Suprapubic skin (tissue), 4 donors: Measurements from ENCODE around the gene RCBTB2. TPM values are rescaled to one million over a fixed set of nuclear protein-coding genes. Genes with fewer than 3 reads are reported as not detected.

Source experiments
- DNase-seq, 2 donors: peaks; one replicate each; pipeline ENCODE4 v3.0.0-alpha.2; 2019; ENCODE audit warnings: low spot score in 2 of 2
- H3K27ac ChIP-seq: fragments of 200-600 bp; sonication (generic); one replicate; pipeline ENCODE4 v1.5.1; 2019
- H3K27me3 ChIP-seq: fragments of 200-600 bp; sonication (generic); one replicate; pipeline ENCODE4 v1.5.1; 2019
- H3K36me3 ChIP-seq: fragments of 200-600 bp; sonication (generic); one replicate; pipeline ENCODE4 v1.5.1; 2019
- H3K4me1 ChIP-seq: fragments of 200-600 bp; sonication (generic); one replicate; pipeline ENCODE4 v1.5.1; 2019
- H3K4me3 ChIP-seq: fragments of 200-600 bp; sonication (generic); one replicate; pipeline ENCODE4 v1.5.1; 2019; ENCODE audit warnings: mild to moderate bottlenecking
- H3K9me3 ChIP-seq: fragments of 200-600 bp; sonication (generic); one replicate; pipeline ENCODE4 v1.5.1; 2019
- EP300 ChIP-seq: sonication (generic); formaldehyde crosslinking; IDR thresholded peaks from one replicate; pipeline ENCODE4 v1.6.1; 2017; ENCODE audit warnings: antibody characterized with exemption
- POLR2A ChIP-seq, 2 donors: fragments of 450-650 bp; IDR thresholded peaks; one replicate each; pipeline ENCODE4 v1.6.1; 2017; ENCODE audit warnings: antibody characterized with exemption in 2 of 2, mild to moderate bottlenecking in 2 of 2, moderate library complexity in 2 of 2
- POLR2AphosphoS5 ChIP-seq, 3 donors: sonication (generic); formaldehyde crosslinking; IDR thresholded peaks; one replicate each; pipeline ENCODE4 v1.6.1; 2017; ENCODE audit warnings: antibody characterized with exemption in 3 of 3
- WGBS: methylation state at CpG from one replicate; pipeline ENCODE4 v1.1.5; 2018; 5-methylcytosine and 5-hydroxymethylcytosine counted together
- total RNA-seq, 4 donors: library from RNA; depleted of rRNA; stranded (reverse); fragments of >200 nt; gene quantifications; one replicate each; pipeline ENCODE4 v1.1.0, GENCODE V29; 2016
- TF ChIP-seq, protein P1 (sequence below), 2 donors: fragments of 200-600 bp in 1 of 2; fragments of 450-650 bp in 1 of 2; sonication (generic) in 1 of 2; IDR thresholded peaks; one replicate each; pipeline ENCODE4 v1.5.1; 2016 to 2019; ENCODE audit warnings: antibody characterized with exemption in 2 of 2, mild to moderate bottlenecking in 1 of 2, moderate library complexity in 1 of 2

The RCBTB2 gene
- total RNA-seq, 4 donors from 2014 or later: 2.9 to 5.8 (median 4.4) TPM

DNA sequence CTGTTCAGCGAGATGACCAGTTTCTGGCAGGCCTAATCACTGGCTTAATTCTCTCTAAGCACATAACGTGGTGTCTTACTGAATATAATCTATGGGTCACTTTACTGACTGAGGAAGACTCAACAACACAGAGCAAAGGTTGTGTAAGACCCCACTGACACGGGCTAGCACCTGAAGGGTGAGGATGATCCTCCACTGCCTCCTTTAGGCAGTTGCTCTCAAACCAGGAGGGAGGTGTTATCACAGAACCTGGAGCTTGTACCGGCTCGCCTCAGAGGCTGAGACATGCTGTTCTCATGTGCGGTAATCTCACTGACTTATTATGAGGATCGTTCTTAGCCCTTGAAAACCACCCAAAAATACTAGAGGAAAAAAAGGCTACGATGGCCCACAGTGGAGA is 28.3 kb downstream of the RCBTB2 start:
- H3K9me3 ChIP-seq: no peaks in the 10 kb centered on the region
- H3K4me3 ChIP-seq: no peak overlapping the region
- WGBS: 80% methylated on average over 8 of the region's 8 CpGs
- TF ChIP-seq, protein P1, sequence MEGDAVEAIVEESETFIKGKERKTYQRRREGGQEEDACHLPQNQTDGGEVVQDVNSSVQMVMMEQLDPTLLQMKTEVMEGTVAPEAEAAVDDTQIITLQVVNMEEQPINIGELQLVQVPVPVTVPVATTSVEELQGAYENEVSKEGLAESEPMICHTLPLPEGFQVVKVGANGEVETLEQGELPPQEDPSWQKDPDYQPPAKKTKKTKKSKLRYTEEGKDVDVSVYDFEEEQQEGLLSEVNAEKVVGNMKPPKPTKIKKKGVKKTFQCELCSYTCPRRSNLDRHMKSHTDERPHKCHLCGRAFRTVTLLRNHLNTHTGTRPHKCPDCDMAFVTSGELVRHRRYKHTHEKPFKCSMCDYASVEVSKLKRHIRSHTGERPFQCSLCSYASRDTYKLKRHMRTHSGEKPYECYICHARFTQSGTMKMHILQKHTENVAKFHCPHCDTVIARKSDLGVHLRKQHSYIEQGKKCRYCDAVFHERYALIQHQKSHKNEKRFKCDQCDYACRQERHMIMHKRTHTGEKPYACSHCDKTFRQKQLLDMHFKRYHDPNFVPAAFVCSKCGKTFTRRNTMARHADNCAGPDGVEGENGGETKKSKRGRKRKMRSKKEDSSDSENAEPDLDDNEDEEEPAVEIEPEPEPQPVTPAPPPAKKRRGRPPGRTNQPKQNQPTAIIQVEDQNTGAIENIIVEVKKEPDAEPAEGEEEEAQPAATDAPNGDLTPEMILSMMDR (IDR thresholded peaks at IDR 0.05): no peak
- TF ChIP-seq POLR2AphosphoS5 (IDR thresholded peaks at IDR 0.05): no peak
- TF ChIP-seq EP300: no peak
- TF ChIP-seq POLR2A (IDR thresholded peaks at IDR 0.05): no peak
- H3K27ac ChIP-seq: peak overlapping the region; percentile 69
- H3K4me1 ChIP-seq: peaks cover 49% of the 10 kb centered on the region
- H3K36me3 ChIP-seq: no peaks in the 10 kb centered on the region
- no peaks in the 10 kb centered on the region for H3K27me3 ChIP-seq
- no peak for DNase-seq

DNA sequence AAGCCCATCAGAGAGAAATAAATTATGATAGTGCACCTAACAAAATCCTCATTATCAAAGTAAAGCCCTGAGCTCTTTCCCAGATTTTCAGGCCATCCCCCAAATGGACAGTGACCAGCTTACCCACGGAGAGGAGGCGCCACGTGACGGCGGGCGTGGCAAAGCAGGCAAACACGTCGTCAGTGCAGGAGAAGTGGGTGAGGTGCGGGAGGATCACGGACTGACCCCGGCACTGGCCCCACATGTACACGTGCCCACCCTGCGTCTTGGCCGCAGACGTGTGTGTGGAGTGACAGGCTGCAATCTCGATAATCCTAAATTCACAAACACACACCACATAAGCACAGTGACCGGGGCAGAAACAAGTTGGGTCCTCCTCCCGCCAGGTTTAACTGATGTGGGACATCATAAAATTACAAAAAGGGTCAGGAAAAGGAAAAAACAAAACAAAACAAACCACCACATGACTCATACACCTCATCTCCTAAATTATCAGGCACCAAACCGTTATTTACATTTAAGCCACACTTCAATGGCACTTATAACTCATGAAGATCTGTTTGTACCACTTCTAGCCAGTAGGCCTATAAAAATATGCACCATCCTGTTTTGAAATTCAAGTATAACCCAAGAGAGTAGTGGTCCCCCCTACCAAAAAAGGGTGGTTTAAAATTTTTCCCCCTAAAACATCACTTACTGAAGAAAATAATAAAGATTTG is 30.1 kb downstream of the RCBTB2 start:
- Histone ChIP-seq H3K36me3 (no peaks in the 10 kb centered on the region), H3K4me3 (no peak overlapping the region), H3K27me3 (no peaks in the 10 kb centered on the region), H3K27ac (no peak overlapping the region), H3K9me3 (no peaks in the 10 kb centered on the region), H3K4me1 (peaks cover 46% of the 10 kb centered on the region)
- WGBS: 92% methylated on average over 19 of the region's 19 CpGs
- TF ChIP-seq, protein P1 (IDR thresholded peaks at IDR 0.05): no peak
- no peak for TF ChIP-seq POLR2A (IDR thresholded peaks at IDR 0.05)
- TF ChIP-seq POLR2AphosphoS5 (IDR thresholded peaks at IDR 0.05): no peak
- TF ChIP-seq EP300: no peak
- no peak for DNase-seq

DNA sequence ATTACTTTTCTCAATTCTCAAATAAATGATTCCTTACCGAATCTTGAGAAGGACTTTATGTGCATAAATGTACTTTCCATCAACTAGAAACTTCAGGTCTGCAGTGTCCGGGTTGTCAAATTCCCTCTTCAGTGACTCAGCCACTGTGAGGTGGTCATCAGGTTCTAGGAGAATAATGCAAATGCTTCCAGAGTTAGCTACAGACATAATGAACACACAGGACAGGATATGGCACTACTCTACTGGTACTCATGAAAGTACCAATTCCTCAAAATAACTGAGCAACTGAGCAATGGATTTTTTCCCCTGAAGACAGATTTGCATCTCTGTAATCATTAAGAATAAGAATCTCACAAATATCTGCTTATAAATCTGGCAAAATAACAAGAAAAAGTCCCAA is 31.2 kb downstream of the RCBTB2 start:
- DNase-seq: no peak
- WGBS: 90% methylated on average over 2 of the region's 2 CpGs
- Histone ChIP-seq H3K27ac (no peak overlapping the region), H3K36me3 (no peaks in the 10 kb centered on the region), H3K4me3 (no peak overlapping the region), H3K4me1 (peaks cover 44% of the 10 kb centered on the region), H3K9me3 (no peaks in the 10 kb centered on the region), H3K27me3 (no peaks in the 10 kb centered on the region)
- TF ChIP-seq POLR2A (IDR thresholded peaks at IDR 0.05) (no peak), POLR2AphosphoS5 (IDR thresholded peaks at IDR 0.05) (no peak), EP300 (no peak)
- TF ChIP-seq, protein P1 (IDR thresholded peaks at IDR 0.05): no peak

DNA sequence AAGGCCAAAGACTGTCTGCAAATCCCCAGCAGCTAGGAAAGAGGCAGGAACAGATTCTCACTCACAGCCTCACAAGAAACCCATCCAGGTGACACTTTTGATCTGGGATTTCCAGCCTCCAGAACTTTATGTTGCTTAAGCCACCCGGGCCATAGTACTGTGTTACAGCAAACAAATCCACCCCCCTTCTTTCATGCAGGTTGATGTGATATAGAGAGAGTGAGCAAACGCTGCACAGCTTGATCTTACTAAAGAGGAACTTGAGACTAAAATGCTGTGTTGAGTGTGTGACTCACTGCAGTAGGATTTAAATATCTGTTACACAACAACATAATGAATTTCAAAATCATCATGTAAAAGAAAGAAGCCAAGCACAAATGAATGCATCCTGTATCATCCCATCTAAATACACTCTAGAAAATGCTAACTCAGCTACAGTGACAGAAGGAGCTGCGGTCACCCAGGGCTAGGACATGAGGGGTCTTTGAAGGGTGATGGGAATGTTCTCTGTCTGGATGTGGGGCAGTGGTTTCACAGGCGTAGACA is 32.2 kb downstream of the RCBTB2 start:
- peaks cover 34% of the 10 kb centered on the region for H3K4me1 ChIP-seq
- WGBS: 48% methylated on average over 4 of the region's 4 CpGs
- H3K4me3 ChIP-seq: no peak overlapping the region
- no peak for DNase-seq
- H3K36me3 ChIP-seq: no peaks in the 10 kb centered on the region
- TF ChIP-seq, protein P1 (IDR thresholded peaks at IDR 0.05): no peak
- TF ChIP-seq POLR2AphosphoS5 (IDR thresholded peaks at IDR 0.05) (no peak), EP300 (no peak), POLR2A (IDR thresholded peaks at IDR 0.05) (no peak)
- H3K9me3 ChIP-seq: no peaks in the 10 kb centered on the region
- H3K27me3 ChIP-seq: no peaks in the 10 kb centered on the region
- H3K27ac ChIP-seq: peak overlapping the region; percentile 53

DNA sequence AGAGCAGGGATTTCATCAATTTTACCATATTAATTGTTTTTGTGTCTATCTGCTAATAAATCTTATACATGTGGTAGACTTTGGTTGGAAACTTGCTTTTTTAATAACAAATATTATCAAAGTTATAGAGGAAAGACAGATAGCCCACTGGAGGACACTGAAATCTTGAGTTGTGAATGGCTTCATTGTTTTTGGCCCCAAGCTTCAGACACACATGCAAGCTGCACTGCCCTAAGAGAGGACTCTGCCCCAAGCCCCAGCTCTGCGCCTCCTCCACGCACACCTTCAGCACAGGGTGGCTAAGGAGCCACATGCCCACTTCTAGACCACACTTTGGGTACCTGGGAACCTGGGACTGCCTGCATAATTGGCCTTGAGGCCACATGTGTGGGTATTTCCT is 35.2 kb downstream of the RCBTB2 start:
- TF ChIP-seq POLR2AphosphoS5 (IDR thresholded peaks at IDR 0.05): no peak
- no peak for TF ChIP-seq EP300
- TF ChIP-seq POLR2A (IDR thresholded peaks at IDR 0.05): no peak
- TF ChIP-seq, protein P1 (IDR thresholded peaks at IDR 0.05): no peak
- H3K27ac ChIP-seq: no peak overlapping the region
- DNase-seq: no peak
- WGBS: 83% methylated on average over 2 of the region's 2 CpGs
- no peaks in the 10 kb centered on the region for H3K9me3 ChIP-seq
- H3K4me1 ChIP-seq: peaks cover 38% of the 10 kb centered on the region
- no peaks in the 10 kb centered on the region for H3K27me3 ChIP-seq
- no peak overlapping the region for H3K4me3 ChIP-seq
- no peaks in the 10 kb centered on the region for H3K36me3 ChIP-seq
